Memory B cell (primary cell): ENCODE results near the gene RNF220.
A peak's percentile ranks its signal among the peaks of the same experiment; 100 is the strongest.

ENCODE experiments used
- ATAC-seq: fragments of 150-1000 bp; cut with Tn5 transposase; 2 replicates; pipeline ENCODE4 v1.10.0; 2021; ENCODE audit warnings: low read depth, mild to moderate bottlenecking, moderate library complexity
- DNase-seq, 2 donors: peaks; one replicate each; pipeline ENCODE4 v3.0.0; 2022; ENCODE audit warnings: low spot score in 2 of 2
- H3K27ac Mint-ChIP-seq: one replicate; pipeline ENCODE4 v1.8.0; 2022; ENCODE audit warnings: mild to moderate bottlenecking, moderate library complexity, mixed read lengths
- H3K27me3 Mint-ChIP-seq: one replicate; pipeline ENCODE4 v1.8.0; 2022; ENCODE audit warnings: mixed read lengths
- H3K36me3 Mint-ChIP-seq: one replicate; pipeline ENCODE4 v1.8.0; 2022; ENCODE audit warnings: mild to moderate bottlenecking, mixed read lengths
- H3K4me1 Mint-ChIP-seq: one replicate; pipeline ENCODE4 v1.8.0; 2022; ENCODE audit warnings: mixed read lengths
- H3K4me3 Mint-ChIP-seq: one replicate; pipeline ENCODE4 v1.8.0; 2022; ENCODE audit warnings: mild to moderate bottlenecking, moderate library complexity, mixed read lengths
- H3K9me3 Mint-ChIP-seq: one replicate; pipeline ENCODE4 v1.8.0; 2022; ENCODE audit warnings: mixed read lengths

Gene RNF220

DNA sequence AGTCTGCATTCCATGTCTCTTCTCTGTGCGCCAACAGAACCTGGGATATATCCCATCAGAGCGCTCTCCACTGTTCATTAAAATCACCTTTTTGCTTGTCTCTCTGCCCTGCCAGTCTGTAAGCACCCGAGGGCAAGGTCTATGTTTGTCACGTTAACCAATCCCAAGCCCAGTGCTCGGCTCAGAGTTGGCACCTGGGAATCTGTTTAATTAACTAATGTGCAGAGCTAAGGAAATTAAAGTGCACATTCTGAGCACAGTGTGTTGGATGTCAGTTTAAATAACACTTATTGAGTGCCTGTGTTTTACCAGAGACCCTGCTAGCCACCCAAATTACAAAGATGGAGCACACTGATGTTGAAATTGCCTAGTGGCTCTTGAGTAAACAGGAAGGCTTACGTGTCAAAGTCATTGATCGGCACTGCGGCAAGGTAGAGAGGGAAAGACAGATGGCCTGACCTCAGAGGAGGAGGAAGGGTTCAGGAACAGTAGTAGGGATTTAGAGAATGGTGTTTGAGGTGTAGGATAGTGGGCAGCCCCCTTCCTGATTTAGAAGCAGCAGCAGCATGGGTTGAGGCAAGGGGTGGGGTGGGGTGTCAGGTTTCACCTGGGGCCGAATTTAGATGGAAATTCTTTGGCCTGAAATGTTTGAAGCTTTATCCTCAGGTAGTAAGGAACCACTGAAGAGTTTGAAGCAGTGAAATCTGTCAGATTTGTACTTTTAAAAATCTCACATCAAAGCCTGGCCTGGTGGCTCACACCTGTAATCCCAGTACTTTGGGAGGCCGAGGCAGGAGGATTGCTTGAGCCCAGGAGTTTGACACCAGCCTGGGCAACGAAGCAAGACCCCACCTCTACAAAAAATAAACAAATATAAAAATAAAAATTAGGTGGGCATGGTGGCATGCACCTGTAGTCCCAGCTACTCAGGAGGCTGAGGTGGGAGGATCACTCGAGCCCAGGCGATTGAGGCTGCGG, 277.1 kb downstream of the RNF220 start:
- ATAC-seq (no peak), DNase-seq (no peak)
- no peak overlapping the region for H3K27ac Mint-ChIP-seq
- peaks cover 6% of the 10 kb centered on the region for H3K4me1 Mint-ChIP-seq
- no peaks in the 10 kb centered on the region for H3K27me3 Mint-ChIP-seq
- H3K4me3 Mint-ChIP-seq, result no peak overlapping the region
- no peaks in the 10 kb centered on the region for H3K9me3 Mint-ChIP-seq
- no peaks in the 10 kb centered on the region for H3K36me3 Mint-ChIP-seq

DNA sequence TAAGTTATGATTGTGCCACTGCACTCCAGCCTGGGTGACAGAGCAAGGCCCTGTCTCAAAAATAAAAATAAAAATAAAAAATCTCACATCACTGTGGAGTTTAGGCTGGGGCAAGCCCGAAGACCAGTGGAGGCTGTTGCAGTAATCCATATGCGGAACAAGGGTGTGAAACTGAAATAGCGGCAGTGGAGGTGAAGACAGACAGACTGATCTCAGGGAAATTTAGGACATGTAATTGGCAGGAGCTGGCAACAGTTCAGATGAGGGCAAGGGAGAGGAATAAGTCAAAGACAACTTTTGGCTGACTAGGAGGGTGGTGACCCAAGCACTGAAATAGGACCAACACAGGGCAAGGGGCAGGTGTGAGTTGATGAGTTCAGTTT, 277.8 kb downstream of the RNF220 start:
- ATAC-seq, result no peak
- H3K27ac Mint-ChIP-seq, result no peak overlapping the region
- H3K9me3 Mint-ChIP-seq, result no peaks in the 10 kb centered on the region
- peaks cover 6% of the 10 kb centered on the region for H3K4me1 Mint-ChIP-seq
- DNase-seq, result no peak
- no peaks in the 10 kb centered on the region for H3K36me3 Mint-ChIP-seq
- no peaks in the 10 kb centered on the region for H3K27me3 Mint-ChIP-seq
- H3K4me3 Mint-ChIP-seq, result no peak overlapping the region

DNA sequence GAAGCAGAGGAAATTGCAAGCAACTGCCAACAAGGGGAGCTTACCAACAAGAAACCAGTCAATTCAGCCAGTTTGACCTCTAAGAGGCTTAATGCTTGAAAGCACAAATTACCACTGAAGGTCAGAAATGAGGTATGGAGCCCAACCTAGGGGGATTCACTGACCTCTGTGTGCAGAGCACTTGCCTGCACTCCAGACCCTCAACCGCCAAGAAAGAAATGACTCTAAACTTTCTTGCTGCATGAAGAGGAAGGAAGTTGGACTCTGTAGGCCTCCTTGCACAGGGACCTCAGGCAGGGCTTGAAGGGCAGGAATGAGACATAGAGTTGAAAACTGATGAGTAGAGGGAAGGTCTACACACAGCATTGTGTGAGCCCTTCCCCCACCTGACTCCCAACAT, 279.5 kb downstream of the RNF220 start:
- Mint-ChIP-seq H3K4me1 (peaks cover 6% of the 10 kb centered on the region), H3K9me3 (no peaks in the 10 kb centered on the region), H3K27ac (no peak overlapping the region), H3K36me3 (no peaks in the 10 kb centered on the region), H3K4me3 (no peak overlapping the region), H3K27me3 (no peaks in the 10 kb centered on the region)
- ATAC-seq (no peak), DNase-seq (no peak)

DNA sequence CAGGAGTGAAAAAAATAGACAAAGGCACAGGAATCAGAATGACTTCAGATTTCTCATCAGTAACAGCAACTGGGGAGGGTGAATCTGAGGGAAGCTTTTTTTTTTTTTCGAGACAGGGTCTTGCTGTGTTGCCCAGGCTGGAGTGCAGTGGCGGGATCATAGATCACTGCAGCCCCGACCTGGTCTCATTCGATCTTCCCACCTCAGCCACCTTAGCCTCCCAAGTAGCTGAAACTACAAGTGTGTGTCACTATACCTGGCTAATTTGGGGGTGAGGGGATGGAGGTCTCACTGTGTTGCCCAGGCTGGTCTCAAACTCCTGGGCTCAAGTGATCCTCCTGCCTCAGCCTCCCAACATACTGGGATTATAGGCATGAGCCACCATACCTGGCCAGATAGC, 280.2 kb downstream of the RNF220 start:
- ATAC-seq (no peak), DNase-seq (no peak)
- Mint-ChIP-seq H3K4me3 (no peak overlapping the region), H3K36me3 (no peaks in the 10 kb centered on the region), H3K9me3 (no peaks in the 10 kb centered on the region), H3K4me1 (peaks cover 6% of the 10 kb centered on the region), H3K27ac (no peak overlapping the region), H3K27me3 (no peaks in the 10 kb centered on the region)

GRCh38 chr1:44685881-44686280, 280.8 kb downstream of the RNF220 start:
- H3K27me3 Mint-ChIP-seq, result no peaks in the 10 kb centered on the region
- no peak overlapping the region for H3K27ac Mint-ChIP-seq
- ATAC-seq (no peak), DNase-seq (no peak)
- no peaks in the 10 kb centered on the region for H3K36me3 Mint-ChIP-seq
- H3K4me3 Mint-ChIP-seq, result no peak overlapping the region
- H3K9me3 Mint-ChIP-seq, result no peaks in the 10 kb centered on the region
- peaks cover 6% of the 10 kb centered on the region for H3K4me1 Mint-ChIP-seq

GRCh38 chr1:44688760-44689446, 283.8 kb downstream of the RNF220 start:
- no peak for ATAC-seq

GRCh38 chr1:44689447-44689765, 284.4 kb downstream of the RNF220 start:
- Mint-ChIP-seq H3K9me3 (no peaks in the 10 kb centered on the region), H3K4me1 (peaks cover 11% of the 10 kb centered on the region), H3K36me3 (no peaks in the 10 kb centered on the region), H3K27ac (no peak overlapping the region), H3K4me3 (no peak overlapping the region), H3K27me3 (no peaks in the 10 kb centered on the region)
- DNase-seq (no peak), ATAC-seq (no peak)

More at GRCh38 chr1:44688760-44689446, 283.8 kb downstream of the RNF220 start:
- Mint-ChIP-seq H3K4me3 (no peak overlapping the region), H3K4me1 (peaks cover 13% of the 10 kb centered on the region), H3K9me3 (no peaks in the 10 kb centered on the region), H3K27me3 (no peaks in the 10 kb centered on the region), H3K36me3 (no peaks in the 10 kb centered on the region), H3K27ac (no peak overlapping the region)
- no peak for DNase-seq

DNA sequence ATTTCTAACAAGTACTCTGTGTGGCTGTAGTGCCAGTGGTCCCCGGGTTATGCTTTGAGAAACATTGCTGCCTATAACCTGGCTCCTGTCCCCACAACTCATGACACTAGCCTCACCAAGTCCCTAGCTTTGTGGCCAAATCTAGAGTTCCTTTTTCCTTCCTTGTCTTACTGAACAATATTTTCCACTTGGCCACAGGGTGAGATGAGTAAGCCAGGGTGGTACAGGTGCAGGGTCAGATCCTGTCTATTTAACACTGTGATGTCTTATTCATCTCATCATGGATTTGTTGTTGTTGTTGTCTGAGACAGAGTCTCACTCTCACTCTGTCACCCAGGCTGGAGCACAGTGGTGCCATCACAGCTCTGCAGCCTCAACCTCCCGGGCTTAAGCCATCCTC, 288.1 kb downstream of the RNF220 start:
- Mint-ChIP-seq H3K9me3 (no peaks in the 10 kb centered on the region), H3K27me3 (no peaks in the 10 kb centered on the region), H3K4me3 (no peak overlapping the region), H3K27ac (no peak overlapping the region), H3K4me1 (peaks cover 33% of the 10 kb centered on the region), H3K36me3 (no peaks in the 10 kb centered on the region)
- ATAC-seq (no peak), DNase-seq (no peak)

DNA sequence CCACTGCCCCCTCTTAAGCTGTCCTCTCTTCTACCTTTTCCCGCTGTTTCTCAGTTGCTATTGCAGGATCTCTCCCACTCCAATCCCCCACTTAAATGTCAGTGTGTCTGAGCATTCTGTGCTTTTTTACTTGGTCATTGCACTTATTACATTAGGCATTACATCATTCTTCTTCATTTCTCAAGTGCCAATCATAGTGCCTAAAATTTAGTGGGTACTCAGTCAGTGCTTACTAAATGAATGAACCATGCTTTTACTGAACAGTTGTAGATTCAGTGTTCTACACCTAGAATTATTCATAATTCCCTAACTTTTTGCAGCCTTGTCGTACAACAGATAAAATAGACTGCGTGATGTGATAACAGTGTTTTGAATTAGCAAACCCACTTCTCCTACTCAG, 288.8 kb downstream of the RNF220 start:
- Mint-ChIP-seq H3K9me3 (no peaks in the 10 kb centered on the region), H3K4me3 (no peak overlapping the region), H3K4me1 (peaks cover 35% of the 10 kb centered on the region), H3K27ac (no peak overlapping the region), H3K27me3 (no peaks in the 10 kb centered on the region), H3K36me3 (no peaks in the 10 kb centered on the region)
- ATAC-seq, result no peak
- no peak for DNase-seq

GRCh38 chr1:44694863-44695478, 289.9 kb downstream of the RNF220 start:
- H3K4me3 Mint-ChIP-seq, result no peak overlapping the region
- peak in 1 of 2 donors; percentile 48 for DNase-seq
- no peaks in the 10 kb centered on the region for H3K9me3 Mint-ChIP-seq
- no peaks in the 10 kb centered on the region for H3K36me3 Mint-ChIP-seq
- H3K27me3 Mint-ChIP-seq, result no peaks in the 10 kb centered on the region
- H3K4me1 Mint-ChIP-seq, result peaks cover 35% of the 10 kb centered on the region
- peak; percentile 89 for ATAC-seq
- peak overlapping the region; percentile 58 for H3K27ac Mint-ChIP-seq

DNA sequence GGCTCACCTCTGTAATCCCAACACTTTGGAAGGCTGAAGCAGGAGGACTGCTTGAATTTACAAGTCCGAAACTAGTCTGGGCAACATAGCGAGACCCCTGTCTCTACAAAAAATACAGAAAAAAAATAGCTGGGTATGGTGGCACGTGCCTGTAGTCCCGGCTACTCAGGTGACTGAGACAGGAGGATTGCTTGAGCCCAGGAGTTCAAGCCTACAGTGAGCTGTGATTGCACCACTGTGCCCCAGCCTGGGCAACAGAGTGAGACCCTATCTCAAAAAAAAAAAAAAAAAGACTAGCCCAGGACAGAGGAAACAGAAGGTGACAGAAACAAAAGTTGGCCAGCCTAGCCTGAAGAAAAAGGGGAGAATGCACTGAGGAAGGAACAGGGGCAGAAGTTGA, 290.6 kb downstream of the RNF220 start:
- Mint-ChIP-seq H3K27ac (no peak overlapping the region), H3K4me3 (no peak overlapping the region), H3K27me3 (no peaks in the 10 kb centered on the region), H3K36me3 (no peaks in the 10 kb centered on the region), H3K9me3 (no peaks in the 10 kb centered on the region), H3K4me1 (peaks cover 35% of the 10 kb centered on the region)
- no peak for DNase-seq
- ATAC-seq, result no peak

DNA sequence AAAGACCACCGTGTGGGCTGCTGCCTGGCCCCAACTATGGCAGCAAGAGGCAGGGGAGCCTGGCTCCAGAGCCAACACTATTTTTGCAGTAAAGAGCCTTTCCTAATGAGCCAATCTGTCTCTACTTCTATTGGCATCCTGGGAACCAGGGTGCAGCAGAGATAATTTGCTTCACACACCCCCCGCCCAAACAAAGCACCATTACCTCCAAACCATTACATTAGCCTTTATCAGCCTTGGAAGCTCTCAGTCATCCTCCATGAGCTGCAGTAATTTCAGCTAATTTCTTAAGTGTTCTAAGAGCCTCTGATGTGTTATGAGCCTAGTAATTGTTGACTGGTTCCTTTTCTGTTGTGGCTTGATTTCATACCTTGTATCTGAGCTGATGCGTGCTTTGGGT, 291.0 kb downstream of the RNF220 start:
- no peak for DNase-seq
- Mint-ChIP-seq H3K4me3 (no peak overlapping the region), H3K36me3 (no peaks in the 10 kb centered on the region), H3K4me1 (peaks cover 35% of the 10 kb centered on the region), H3K27ac (no peak overlapping the region), H3K27me3 (no peaks in the 10 kb centered on the region), H3K9me3 (no peaks in the 10 kb centered on the region)
- ATAC-seq, result no peak

GRCh38 chr1:44696789-44697345, 291.8 kb downstream of the RNF220 start:
- ATAC-seq (peak; percentile 80), DNase-seq (no peak)
- Mint-ChIP-seq H3K4me3 (peak overlapping the region; percentile 68), H3K27me3 (no peaks in the 10 kb centered on the region), H3K27ac (peak overlapping the region; percentile 74), H3K9me3 (no peaks in the 10 kb centered on the region), H3K36me3 (no peaks in the 10 kb centered on the region), H3K4me1 (peaks cover 35% of the 10 kb centered on the region)

- ATAC-seq, result peak; percentile 15
- H3K27ac Mint-ChIP-seq, result peak overlapping the region; percentile 38
- no peaks in the 10 kb centered on the region for H3K9me3 Mint-ChIP-seq
- H3K4me3 Mint-ChIP-seq, result no peak overlapping the region
- DNase-seq, result no peak
- no peaks in the 10 kb centered on the region for H3K27me3 Mint-ChIP-seq
- H3K36me3 Mint-ChIP-seq, result no peaks in the 10 kb centered on the region
- peaks cover 34% of the 10 kb centered on the region for H3K4me1 Mint-ChIP-seq
Observed at GRCh38 chr1:44698138-44698537, 293.1 kb downstream of the RNF220 start.
